H54 (cell line): Measurements from ENCODE around the gene MTX1.
"Not testable (repeated sequence)": the region's sequence is repeated elsewhere in the genome, so short reads cannot be mapped to it uniquely, and the experiment has no call there.

Experiments
- DNase-seq: peaks from one replicate; pipeline ENCODE4 v3.0.0; 2011; ENCODE audit warnings: low spot score, mixed read lengths; ENCODE audit not compliant: insufficient read length
- FAIRE-seq: peaks from 3 replicates; lab custom pipeline; 2011; peaks lifted over from hg19 to GRCh38; lab: Jason Lieb, UNC
- POLR2A ChIP-seq: IDR thresholded peaks from 2 replicates; pipeline ENCODE4 v1.6.1; 2011; ENCODE audit warnings: low read depth, mild to moderate bottlenecking, low read length

Gene MTX1

GRCh38 chr1:155200920-155201319 lies 7.6 kb upstream of the MTX1 start:
- TF ChIP-seq POLR2A: 0 out of 2 replicates have a peak, but pooled peaks have one; percentile 5
- DNase-seq (no peak), FAIRE-seq (no peak)

DNA sequence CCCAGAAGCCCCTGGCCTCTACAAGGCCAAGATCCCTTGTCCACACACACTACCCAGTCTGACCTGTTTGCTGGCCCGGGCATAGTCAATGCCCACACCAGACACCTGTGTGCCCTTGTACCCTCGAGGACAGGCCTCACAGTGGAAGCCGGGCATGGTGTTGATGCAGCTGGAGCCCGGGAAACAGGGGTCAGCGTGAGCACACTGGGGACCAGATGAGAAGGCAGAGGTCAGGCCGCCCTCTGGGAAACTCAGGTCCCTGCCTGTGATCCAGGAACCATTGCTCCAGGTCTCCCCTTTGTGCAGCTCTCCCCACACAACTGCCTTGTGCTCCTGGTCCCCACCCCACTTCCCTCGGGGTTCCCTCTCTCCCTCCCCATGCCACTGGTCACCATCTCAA lies 6.3 kb upstream of the MTX1 start:
- DNase-seq: no peak
- no peak for TF ChIP-seq POLR2A
- no peak for FAIRE-seq

DNA sequence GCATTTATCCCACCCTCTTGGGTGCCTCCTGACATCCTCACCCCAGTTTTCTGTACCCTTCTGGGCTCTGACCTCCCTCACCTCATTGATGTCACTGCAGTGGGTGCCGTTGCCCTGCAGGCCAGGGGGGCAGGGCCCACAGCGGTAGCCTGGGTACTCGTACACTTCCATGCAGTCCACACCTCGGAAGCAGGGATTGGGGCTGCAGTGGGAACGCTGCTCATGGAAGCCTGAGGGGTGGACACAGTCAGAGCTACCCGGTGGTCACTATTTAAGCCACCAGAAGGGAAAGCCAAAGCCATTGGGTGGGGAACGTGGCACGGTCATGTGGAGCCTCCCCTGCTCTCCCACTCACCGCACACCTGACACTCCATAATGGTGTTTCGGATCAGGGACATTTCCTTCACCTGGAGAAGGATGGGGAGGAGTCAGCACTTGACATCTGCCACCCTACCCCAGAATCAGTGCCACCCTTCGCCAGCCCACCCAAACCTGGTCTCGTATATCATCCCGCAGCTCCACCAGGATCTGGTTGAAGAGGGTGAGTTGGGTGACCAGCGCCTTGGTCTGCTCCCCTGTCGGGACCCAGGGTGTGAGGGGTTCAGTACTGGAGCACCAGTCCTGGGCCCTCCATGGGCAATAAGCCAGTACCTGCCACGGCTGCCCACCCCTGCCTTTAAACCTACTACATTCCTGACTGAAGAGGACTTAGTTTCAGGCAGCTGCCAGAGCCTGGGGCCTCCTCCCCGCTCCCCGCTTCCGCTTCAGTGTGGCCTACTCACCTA lies 5.6 kb upstream of the MTX1 start:
- FAIRE-seq (no peak), DNase-seq (no peak)
- TF ChIP-seq POLR2A: no peak

GRCh38 chr1:155205035-155205434 lies 3.5 kb upstream of the MTX1 start:
- no peak for TF ChIP-seq POLR2A
- FAIRE-seq: no peak

GRCh38 chr1:155205969-155206593 lies 2.4 kb upstream of the MTX1 start:
- DNase-seq: no peak
- FAIRE-seq: no peak
- no peak for TF ChIP-seq POLR2A

More at GRCh38 chr1:155205035-155205434, 3.5 kb upstream of the MTX1 start:
- DNase-seq: no peak

- no peak for TF ChIP-seq POLR2A
- FAIRE-seq (no peak), DNase-seq (peak; percentile 65)
These were observed 1.3 kb upstream of the MTX1 start for GRCh38 chr1:155206891-155207805.

GRCh38 chr1:155207806-155208540 lies 522 bp upstream of the MTX1 start, which contains the start of gene THBS3:
THBS3 (minus strand) TSS chr1:155207897; CDS start chr1:155207876, 21 bp downstream.
- no peak for TF ChIP-seq POLR2A
- FAIRE-seq: no peak
- no peak for DNase-seq

DNA sequence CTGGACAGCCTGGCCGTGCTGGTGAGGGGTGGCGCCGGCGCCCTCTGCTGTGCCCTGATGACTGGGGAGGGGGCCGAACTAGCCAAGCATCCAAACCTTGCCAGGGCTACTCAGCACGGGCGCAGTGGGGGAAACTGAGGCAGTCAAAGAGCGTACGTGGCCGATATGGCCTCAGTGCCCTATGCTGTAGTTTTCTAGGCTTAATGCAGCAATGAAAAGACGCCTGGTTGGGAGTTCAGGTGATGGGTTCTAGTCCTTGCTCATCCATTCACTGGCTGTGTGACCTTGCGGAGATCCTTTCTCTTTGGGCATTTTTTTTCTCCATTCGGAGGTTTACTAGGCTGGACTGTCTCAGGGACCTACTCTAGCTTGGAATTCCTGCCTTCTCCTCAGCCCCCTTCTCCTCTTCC lies 822 bp downstream of the MTX1 start:
- DNase-seq (no peak), FAIRE-seq (no peak)
- no peak for TF ChIP-seq POLR2A

GRCh38 chr1:155210314-155211104 lies 2.0 kb downstream of the MTX1 start:
- no peak for DNase-seq
- TF ChIP-seq POLR2A: no peak
- no peak for FAIRE-seq

DNA sequence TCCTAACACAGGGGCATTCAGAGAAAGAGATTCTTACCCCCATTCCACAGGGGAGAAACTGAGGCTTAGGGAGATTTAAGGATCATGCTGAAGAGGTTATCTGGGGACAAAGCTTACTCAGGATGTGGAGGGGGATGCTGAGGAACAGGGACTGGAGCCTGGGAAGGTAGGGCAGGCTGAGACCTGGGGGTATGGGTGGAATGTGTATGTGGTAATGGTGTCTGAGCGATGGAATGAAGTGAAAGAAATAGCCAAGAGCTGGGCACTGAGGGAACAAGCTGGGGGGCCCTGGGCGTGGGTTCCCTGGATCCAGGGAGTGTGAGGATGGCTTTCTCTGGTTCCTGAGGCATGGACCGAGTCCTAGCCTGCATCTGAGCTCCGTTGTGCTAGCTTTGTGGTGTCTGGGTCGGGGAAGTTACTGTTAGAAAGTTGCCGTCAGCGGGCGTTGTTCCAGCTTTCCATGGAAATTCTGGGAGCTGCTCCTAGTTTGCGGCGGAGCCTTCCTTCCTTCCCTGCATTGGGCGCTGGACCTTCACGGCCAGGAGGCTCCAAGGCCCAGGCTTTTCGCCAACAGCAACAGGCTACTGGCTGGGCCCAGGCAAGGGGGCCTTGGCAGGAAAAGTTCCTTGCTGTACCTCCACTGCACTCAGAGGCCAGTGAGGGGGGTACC lies 3.0 kb downstream of the MTX1 start:
- not testable (repeated sequence) for FAIRE-seq, DNase-seq

DNA sequence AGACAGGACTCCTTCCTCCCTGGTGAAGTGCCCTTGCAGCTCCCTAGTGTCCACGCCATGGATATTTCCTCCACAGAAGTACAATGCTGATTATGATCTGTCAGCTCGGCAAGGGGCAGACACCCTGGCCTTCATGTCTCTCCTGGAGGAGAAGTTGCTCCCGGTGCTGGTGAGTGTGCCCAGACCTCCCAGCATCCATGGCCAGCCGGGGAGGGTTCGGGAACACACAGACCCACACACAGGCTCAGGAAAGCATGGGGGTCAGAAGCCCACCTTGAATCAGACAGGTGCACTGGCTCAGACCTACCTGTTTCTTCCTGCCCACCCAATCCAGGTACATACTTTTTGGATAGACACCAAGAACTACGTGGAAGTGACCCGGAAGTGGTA lies 3.6 kb downstream of the MTX1 start:
- FAIRE-seq, DNase-seq: not testable (repeated sequence)

DNA sequence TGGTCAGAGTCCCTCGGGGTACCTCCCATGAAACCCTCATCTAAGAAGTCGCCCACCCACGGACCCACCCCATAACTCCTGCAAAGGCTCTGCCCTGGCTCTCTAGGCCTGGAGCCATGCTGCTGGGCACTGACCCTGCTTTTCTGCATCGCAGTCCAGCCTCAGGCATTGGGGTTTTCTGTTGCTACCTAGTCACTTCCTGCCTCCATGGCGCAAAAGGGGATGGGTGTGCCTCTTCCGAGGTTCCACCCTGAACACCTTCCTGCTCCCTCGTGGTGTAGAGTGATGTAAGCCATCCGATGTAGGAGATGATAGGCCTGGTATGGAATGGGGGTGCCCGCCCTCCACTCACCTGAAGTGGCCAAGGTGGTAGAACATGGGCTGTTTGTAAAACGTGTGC lies 6.2 kb downstream of the MTX1 start:
- not testable (repeated sequence) for DNase-seq, FAIRE-seq
